ENCODE measurements around the gene POC5.

- TF ChIP-seq YY1 (IDR thresholded peaks at IDR 0.05; ENCODE audit: extremely low read depth, insufficient replicate concordance, low read depth, low read length) (no peak), CTCF (IDR thresholded peaks at IDR 0.05 in 2 of 3, conservative IDR thresholded peaks at IDR 0.05 in 1 of 3; ENCODE audit: borderline replicate concordance in 1 of 3, insufficient read depth in 1 of 3, low read depth in 2 of 3, low read length in 2 of 3) (no peak), SP1 (IDR thresholded peaks at IDR 0.05; ENCODE audit: low read depth) (no peak), JUND (IDR thresholded peaks at IDR 0.05) (no peak), POLR2A (IDR thresholded peaks at IDR 0.05; ENCODE audit: borderline replicate concordance, extremely low read depth, insufficient read depth, insufficient read length) (no peak), POLR2AphosphoS5 (IDR thresholded peaks at IDR 0.05; ENCODE audit: low read depth, low read length) (no peak), RAD21 (IDR thresholded peaks at IDR 0.05; ENCODE audit: low read depth) (no peak)
- TF ChIP-seq, protein P1, sequence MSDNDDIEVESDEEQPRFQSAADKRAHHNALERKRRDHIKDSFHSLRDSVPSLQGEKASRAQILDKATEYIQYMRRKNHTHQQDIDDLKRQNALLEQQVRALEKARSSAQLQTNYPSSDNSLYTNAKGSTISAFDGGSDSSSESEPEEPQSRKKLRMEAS (IDR thresholded peaks at IDR 0.05), result no peak
- TF ChIP-seq, protein P2, sequence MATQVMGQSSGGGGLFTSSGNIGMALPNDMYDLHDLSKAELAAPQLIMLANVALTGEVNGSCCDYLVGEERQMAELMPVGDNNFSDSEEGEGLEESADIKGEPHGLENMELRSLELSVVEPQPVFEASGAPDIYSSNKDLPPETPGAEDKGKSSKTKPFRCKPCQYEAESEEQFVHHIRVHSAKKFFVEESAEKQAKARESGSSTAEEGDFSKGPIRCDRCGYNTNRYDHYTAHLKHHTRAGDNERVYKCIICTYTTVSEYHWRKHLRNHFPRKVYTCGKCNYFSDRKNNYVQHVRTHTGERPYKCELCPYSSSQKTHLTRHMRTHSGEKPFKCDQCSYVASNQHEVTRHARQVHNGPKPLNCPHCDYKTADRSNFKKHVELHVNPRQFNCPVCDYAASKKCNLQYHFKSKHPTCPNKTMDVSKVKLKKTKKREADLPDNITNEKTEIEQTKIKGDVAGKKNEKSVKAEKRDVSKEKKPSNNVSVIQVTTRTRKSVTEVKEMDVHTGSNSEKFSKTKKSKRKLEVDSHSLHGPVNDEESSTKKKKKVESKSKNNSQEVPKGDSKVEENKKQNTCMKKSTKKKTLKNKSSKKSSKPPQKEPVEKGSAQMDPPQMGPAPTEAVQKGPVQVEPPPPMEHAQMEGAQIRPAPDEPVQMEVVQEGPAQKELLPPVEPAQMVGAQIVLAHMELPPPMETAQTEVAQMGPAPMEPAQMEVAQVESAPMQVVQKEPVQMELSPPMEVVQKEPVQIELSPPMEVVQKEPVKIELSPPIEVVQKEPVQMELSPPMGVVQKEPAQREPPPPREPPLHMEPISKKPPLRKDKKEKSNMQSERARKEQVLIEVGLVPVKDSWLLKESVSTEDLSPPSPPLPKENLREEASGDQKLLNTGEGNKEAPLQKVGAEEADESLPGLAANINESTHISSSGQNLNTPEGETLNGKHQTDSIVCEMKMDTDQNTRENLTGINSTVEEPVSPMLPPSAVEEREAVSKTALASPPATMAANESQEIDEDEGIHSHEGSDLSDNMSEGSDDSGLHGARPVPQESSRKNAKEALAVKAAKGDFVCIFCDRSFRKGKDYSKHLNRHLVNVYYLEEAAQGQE (IDR thresholded peaks at IDR 0.05; ENCODE audit: low read depth), result no peak
These were observed 30.8 kb downstream of the POC5 start for GRCh38 chr5:75686480-75686879.
